AG09319 (cell line): ENCODE measurements around the gene UTS2R.
"Not testable (repeated sequence)": the region's sequence is repeated elsewhere in the genome, so short reads cannot be mapped to it uniquely, and the experiment has no call there.

Experiments
- DNase-seq: peaks from one replicate; pipeline ENCODE4 v3.0.0-alpha.2; 2010; ENCODE audit warnings: low read depth; ENCODE audit errors: extremely low read depth
- TF ChIP-seq, protein P1 (sequence below): IDR thresholded peaks from 2 replicates; pipeline ENCODE4 v1.5.1; 2011; ENCODE audit warnings: low read depth, mild to moderate bottlenecking, inconsistent platforms, low read length, moderate library complexity

Gene UTS2R

DNA sequence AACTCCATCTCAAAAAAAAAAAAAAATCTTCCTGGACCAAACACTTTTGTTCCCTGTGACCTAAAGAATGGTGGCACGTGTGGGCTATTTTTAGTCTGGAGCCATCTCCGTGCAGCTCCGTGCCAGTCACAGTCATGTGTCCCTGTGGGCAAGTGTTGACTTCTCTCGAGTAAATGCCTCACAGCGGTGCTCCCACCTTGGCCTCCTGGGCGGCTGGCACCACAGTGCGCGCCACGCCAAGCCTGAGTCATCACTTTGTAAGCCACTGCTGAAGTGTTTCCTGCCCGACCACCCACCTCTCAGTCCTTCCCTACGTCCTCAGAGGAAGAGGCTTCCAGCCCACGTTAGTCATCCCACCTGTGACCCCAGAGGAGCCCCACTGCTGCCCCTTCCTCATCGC, 35.7 kb downstream of the UTS2R start:
- TF ChIP-seq, protein P1, sequence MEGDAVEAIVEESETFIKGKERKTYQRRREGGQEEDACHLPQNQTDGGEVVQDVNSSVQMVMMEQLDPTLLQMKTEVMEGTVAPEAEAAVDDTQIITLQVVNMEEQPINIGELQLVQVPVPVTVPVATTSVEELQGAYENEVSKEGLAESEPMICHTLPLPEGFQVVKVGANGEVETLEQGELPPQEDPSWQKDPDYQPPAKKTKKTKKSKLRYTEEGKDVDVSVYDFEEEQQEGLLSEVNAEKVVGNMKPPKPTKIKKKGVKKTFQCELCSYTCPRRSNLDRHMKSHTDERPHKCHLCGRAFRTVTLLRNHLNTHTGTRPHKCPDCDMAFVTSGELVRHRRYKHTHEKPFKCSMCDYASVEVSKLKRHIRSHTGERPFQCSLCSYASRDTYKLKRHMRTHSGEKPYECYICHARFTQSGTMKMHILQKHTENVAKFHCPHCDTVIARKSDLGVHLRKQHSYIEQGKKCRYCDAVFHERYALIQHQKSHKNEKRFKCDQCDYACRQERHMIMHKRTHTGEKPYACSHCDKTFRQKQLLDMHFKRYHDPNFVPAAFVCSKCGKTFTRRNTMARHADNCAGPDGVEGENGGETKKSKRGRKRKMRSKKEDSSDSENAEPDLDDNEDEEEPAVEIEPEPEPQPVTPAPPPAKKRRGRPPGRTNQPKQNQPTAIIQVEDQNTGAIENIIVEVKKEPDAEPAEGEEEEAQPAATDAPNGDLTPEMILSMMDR = no peak
- no peak for DNase-seq

DNA sequence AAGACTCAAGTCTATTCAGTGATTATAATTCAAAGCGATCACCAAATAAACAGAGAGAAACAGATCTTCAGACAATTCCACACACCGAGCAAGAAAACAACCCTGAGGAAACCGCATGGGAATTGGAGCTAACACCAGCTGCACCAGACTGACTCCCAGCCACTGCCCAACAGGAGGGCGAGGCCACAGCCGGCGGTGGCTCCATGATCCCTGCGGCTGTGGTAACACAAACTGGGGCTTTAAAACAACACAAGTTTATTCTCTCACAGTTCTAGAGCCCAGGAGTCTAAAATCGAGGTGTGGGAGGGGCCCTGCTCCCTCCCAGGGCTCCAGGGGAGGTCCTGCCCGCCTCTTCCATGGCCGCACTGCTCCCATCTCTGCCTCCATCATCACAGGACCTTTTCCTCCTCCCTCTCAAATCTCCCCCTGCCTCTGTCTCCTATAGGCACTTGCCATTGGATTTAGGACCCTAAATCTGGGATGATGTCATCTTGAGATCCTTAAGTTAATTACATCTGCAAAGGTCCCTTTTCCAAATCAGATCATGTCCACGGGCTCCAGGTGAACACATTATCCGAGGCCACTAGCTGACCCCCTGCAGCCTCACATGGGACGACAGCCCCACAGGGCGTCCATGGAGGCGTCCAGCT, 36.8 kb downstream of the UTS2R start:
- TF ChIP-seq, protein P1 = no peak

DNA sequence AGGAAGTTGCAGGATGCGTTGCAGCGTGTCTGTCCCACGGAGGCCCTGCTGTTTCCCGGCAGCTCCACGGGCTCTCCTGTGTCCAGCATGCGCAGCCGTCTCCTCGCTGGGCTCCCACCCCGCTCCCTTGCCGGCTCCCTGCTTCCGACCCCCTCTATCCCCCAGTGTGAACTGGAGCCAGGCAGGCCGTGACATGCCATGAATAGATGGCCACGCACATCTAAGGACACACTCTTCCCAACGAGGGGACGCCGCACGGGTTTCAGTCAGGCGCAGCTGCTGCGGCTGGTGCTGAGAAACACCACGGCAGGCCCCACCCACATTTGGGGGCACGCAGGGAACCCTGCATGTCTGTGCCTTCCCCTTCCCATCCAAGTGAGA, 37.4 kb downstream of the UTS2R start:
- no peak for DNase-seq
- TF ChIP-seq, protein P1 = no peak

More for the DNA sequence above, 36.8 kb downstream of the UTS2R start:
- DNase-seq = no peak

DNA sequence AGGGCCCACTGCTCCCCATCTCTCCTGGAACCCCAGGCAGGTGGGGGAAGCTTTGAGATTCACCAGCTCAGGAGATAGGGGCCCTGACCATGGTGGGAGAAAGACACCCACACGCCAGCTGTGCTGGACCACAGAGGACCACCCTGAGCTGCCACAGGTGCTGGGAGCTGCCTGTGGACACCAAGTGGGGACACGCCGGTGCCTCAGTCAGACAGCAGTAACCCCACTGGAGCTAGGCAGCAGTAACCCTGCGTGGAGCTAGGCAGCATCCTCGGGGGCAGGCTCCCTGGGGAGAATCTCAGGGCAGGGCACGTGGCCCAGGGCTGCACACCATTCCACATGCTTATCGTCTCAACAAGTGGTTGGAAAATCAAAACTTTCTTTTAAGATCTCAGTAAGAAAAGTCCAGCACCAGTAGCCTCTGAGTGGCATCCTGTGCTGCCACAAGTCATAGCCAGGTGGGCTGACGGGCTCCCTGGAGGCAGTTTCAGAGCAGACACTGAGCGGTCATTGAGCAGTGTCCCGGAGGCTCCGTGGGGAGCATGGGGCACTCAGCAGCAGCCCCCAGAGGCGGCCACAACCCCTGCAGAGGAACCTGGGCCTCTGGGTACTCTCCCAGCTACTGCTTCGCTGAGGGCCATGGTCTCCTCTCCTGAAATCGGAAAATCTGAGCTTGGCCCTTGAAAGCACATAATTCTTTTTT, 38.6 kb downstream of the UTS2R start:
- TF ChIP-seq, protein P1 = no peak
- no peak for DNase-seq

DNA sequence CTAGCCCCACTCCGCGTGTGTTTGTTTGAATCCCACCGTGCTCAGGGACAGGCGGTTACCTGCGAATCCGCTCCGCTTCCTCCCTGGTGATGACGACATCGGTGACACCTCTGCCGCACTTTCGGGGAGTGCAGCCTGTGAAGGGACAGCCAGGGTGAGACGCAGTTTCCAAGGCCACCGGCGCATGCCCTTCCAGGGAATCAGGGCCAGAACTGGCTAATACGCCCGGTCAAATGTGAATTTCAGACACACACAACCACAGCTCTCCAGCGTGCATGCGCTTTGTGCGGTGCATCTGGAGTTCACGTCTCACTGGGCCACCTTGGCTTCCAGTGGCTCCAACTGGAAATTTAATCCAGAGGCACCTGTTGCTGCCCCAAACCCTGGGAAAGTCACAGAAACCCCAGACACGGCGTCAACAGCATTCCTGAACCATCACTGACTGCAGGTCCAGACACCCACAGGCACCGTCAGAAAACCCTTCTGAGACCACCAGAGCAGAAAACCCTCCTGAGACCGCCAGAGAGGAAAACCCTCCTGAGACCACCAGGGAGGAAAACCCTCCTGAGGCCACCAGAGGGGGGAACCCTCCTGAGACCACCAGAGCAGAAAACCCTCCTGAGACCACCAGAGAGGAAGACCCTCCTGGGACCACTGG, 40.0 kb downstream of the UTS2R start:
- TF ChIP-seq, protein P1 = no peak
- DNase-seq = no peak

DNA sequence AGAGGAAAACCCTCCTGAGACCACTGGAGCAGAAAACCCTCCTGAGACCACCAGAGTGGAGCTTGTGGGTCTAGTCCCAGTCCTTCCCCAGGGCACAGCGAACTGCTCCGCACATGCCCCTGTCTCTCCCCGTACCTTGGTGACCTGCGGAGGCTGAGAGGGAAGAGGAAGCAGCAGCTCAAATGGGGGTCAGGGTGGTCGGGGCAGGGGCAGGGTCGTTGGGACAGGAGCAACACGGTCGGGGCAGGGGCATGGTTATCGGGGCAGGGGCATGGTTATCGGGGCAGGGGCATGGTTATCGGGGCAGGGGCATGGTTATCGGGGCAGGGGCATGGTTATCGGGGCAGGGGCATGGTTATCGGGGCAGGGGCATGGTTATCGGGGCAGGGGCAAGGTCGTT, 40.5 kb downstream of the UTS2R start:
- DNase-seq = not testable (repeated sequence)

DNA sequence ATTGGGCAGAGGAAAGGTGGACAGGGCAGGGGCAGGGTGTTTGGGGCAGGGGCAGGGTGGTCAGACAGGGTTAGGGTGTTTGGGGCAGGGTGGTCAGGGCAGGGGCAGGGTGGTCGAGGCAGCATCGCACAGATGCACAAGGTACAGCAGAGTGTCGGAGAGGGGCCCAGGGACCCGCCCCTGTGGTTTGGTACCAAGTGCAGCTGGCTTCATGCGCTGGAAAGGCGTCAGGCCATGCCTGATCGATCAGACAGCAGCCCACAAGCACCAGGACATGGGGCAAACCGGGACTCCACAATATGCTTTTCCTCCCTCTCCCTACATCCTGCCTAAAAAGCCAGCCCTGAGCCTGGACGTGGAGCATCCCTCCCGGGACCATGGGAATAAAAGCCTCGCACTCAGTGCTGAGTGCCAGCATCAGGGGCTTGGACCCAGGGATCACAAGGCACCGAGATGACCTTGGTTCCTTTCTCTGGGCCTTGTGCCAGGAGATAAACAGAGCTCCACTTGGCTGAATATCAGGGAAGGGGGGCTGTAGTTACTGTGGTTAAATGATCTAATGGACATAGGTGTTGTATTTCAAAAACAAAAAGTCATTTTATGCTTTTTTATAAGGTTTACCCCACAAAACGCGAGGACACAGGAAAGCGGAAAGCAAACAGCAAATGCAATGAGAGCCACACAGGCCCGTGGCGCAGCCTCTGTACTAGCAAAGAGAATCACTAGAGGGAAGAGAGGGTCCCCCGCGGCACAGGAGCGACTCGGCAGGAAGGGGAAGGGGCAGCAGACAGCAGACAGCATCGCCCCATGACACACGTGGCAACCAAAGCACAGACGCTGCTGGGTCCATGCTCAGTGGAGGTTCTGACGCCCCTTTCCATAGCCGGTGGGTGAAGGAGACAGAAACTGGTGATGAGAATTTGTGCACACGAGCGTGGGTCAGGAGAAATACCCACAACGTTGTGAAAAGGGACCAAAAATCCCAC, 41.3 kb downstream of the UTS2R start:
- TF ChIP-seq, protein P1 = no peak
- no peak for DNase-seq
